ENCODE results near the gene TBPL2.
A peak's percentile ranks its signal among the peaks of the same experiment; 100 is the strongest.

TBPL2 gene

DNA sequence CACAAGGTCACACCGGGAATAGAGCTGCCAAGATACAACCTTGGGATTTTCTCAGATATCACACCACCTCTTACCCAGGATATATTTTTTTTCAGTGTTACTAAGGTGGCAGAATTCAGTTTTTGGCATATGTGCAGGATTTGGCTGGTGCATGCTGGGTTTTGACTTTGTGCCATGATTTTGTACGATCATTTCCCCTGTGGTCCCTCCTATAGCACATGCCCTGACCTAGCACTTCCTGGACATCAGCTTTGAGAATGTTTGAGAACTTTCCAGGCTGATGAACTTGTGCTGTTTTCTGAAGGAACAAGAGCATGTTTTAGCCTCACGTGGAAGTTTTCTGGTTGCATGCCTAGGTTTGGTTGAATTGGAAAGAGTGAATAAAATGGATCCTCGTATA is 11.0 kb upstream of the TBPL2 start:
- peak; percentile 44 for DNase-seq (ENCODE audit: low read depth, low spot score)
- TF ChIP-seq, protein P1, sequence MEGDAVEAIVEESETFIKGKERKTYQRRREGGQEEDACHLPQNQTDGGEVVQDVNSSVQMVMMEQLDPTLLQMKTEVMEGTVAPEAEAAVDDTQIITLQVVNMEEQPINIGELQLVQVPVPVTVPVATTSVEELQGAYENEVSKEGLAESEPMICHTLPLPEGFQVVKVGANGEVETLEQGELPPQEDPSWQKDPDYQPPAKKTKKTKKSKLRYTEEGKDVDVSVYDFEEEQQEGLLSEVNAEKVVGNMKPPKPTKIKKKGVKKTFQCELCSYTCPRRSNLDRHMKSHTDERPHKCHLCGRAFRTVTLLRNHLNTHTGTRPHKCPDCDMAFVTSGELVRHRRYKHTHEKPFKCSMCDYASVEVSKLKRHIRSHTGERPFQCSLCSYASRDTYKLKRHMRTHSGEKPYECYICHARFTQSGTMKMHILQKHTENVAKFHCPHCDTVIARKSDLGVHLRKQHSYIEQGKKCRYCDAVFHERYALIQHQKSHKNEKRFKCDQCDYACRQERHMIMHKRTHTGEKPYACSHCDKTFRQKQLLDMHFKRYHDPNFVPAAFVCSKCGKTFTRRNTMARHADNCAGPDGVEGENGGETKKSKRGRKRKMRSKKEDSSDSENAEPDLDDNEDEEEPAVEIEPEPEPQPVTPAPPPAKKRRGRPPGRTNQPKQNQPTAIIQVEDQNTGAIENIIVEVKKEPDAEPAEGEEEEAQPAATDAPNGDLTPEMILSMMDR (IDR thresholded peaks at IDR 0.05; ENCODE audit: low read depth, low read length) = no peak
- H3K4me3 ChIP-seq (ENCODE audit: low read depth, low read length) = no peak overlapping the region
- in situ Hi-C loops (cut with HindIII; ENCODE audit: low sequenced_read_pairs) = no loop called here

DNA sequence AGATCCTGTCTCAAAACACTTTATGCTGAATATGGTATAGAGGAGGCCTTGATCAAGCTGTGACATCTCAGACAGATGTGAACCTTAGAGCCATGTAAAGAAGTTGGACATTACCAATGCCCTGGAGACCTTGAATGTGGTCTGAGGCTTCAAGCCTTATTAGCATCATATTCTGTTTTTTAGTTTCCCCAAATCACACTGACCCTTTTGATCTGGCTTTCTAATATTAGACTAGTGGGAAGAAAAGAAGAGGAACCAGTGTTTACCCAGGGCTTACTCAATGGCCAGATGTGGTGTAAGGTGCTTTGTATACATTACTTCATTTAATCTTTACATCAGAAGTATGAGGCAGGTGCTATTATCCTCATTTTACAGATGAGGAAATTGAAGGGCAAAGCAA is 10.6 kb upstream of the TBPL2 start:
- TF ChIP-seq, protein P1 (IDR thresholded peaks at IDR 0.05; ENCODE audit: low read depth, low read length) = no peak
- no peak for DNase-seq (ENCODE audit: low read depth, low spot score)
- H3K4me3 ChIP-seq (ENCODE audit: low read depth, low read length) = no peak overlapping the region
- in situ Hi-C loops (cut with HindIII; ENCODE audit: low sequenced_read_pairs) = no loop called here

DNA sequence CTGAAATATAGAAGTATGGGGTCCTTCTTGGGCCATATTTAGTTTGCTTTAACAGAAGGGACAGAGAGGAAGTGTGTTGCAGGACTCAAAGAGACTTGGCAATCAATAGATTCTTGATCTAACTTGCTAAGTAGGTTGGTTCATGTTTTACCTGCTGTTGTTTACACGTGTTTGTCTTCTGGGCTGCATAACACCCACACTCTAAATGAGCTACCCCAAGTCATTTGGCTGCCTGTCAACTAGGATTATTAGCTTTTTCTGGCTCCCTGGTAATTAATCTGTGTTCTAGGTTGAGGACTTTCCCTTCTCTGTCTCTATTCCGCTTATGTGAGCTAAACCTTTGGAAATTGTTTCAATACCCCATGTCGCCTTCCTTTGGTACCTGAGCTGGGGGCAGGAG is 10.1 kb upstream of the TBPL2 start:
- in situ Hi-C loops (cut with HindIII; ENCODE audit: low sequenced_read_pairs) = no loop called here
- no peak for DNase-seq (ENCODE audit: low read depth, low spot score)
- no peak overlapping the region for H3K4me3 ChIP-seq (ENCODE audit: low read depth, low read length)
- TF ChIP-seq, protein P1 (IDR thresholded peaks at IDR 0.05; ENCODE audit: low read depth, low read length) = no peak

- no peak overlapping the region for H3K4me3 ChIP-seq (ENCODE audit: low read depth, low read length)
- no peak for DNase-seq (ENCODE audit: low read depth, low spot score)
- TF ChIP-seq, protein P1 (IDR thresholded peaks at IDR 0.05; ENCODE audit: low read depth, low read length) = no peak
- in situ Hi-C loops (cut with HindIII; ENCODE audit: low sequenced_read_pairs) = no loop called here
Observed at GRCh38 chr14:55450124-55450523, 9.7 kb upstream of the TBPL2 start.

DNA sequence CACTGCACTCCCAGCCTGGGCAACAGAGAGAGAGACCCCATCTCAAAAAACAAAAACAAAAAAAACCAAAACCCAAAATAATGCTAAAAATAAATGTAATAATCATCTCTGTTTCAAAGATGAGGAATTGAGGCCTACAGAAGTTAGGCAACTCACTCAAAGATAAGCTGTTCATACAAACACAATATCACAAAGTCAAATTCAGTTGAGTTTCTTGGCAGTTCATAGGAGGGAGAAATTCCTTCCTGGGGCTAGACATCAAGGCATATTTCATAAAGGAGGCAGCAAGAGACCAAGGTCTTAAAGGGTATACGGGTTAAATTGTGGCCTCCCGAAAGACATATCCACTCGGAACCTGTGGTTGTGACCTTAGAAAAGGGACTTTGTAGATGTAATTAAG is 8.7 kb upstream of the TBPL2 start:
- no peak for DNase-seq (ENCODE audit: low read depth, low spot score)
- no peak overlapping the region for H3K4me3 ChIP-seq (ENCODE audit: low read depth, low read length)
- TF ChIP-seq, protein P1 (IDR thresholded peaks at IDR 0.05; ENCODE audit: low read depth, low read length) = no peak
- in situ Hi-C loops (cut with HindIII; ENCODE audit: low sequenced_read_pairs) = no loop called here

DNA sequence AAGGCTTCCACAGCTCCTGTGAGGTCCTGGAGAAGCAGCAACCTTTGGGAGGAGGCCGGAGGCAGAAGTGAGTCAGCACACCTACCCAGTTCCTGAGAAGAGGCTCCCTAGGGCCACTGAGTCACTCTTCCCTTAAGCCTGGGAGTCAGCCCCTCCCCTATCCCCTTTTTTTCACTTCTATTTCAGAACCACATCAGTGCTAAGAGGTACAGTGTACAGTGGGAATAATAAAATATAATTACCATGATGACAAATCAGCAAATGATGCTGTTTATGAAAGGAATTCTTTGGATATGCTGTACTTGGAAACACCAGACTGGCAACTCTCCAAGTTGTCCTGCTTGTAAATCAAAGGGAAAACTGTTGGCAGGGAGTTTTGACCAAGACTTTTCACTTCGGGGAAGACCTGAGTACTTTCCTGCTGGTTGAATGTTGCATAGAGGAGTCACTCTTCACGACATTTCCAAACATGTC is 7.8 kb upstream of the TBPL2 start:
- peak; percentile 94 for DNase-seq (ENCODE audit: low read depth, low spot score)
- TF ChIP-seq, protein P1 (IDR thresholded peaks at IDR 0.05; ENCODE audit: low read depth, low read length) = no peak
- no peak overlapping the region for H3K4me3 ChIP-seq (ENCODE audit: low read depth, low read length)
- in situ Hi-C loops (cut with HindIII; ENCODE audit: low sequenced_read_pairs) = no loop called here

GRCh38 chr14:55446833-55447232 is 6.4 kb upstream of the TBPL2 start:
- no peak overlapping the region for H3K4me3 ChIP-seq (ENCODE audit: low read depth, low read length)
- peak; percentile 86 for DNase-seq (ENCODE audit: low read depth, low spot score)
- TF ChIP-seq, protein P1 (IDR thresholded peaks at IDR 0.05; ENCODE audit: low read depth, low read length) = no peak
- in situ Hi-C loops (cut with HindIII; ENCODE audit: low sequenced_read_pairs) = no loop called here

All from astrocyte of the spinal cord (primary cell).